Gastroesophageal sphincter (tissue), 3 donors: ENCODE data around the gene AGBL3.

Experiments used
- CTCF ChIP-seq, 4 experiments: fragments of 200-600 bp in 2 of 4; fragments of 450-650 bp in 2 of 4; sonication (generic) in 1 of 4; IDR thresholded peaks; one replicate each; pipeline ENCODE4 v1.5.1; 2017 to 2019; ENCODE audit warnings: antibody characterized with exemption in 4 of 4, mild to moderate bottlenecking in 2 of 4, moderate library complexity in 2 of 4
- POLR2A ChIP-seq, 2 donors: fragments of 450-650 bp; IDR thresholded peaks; one replicate each; pipeline ENCODE4 v1.6.1; 2017; ENCODE audit warnings: antibody characterized with exemption in 2 of 2, mild to moderate bottlenecking in 2 of 2, moderate library complexity in 1 of 2

DNA sequence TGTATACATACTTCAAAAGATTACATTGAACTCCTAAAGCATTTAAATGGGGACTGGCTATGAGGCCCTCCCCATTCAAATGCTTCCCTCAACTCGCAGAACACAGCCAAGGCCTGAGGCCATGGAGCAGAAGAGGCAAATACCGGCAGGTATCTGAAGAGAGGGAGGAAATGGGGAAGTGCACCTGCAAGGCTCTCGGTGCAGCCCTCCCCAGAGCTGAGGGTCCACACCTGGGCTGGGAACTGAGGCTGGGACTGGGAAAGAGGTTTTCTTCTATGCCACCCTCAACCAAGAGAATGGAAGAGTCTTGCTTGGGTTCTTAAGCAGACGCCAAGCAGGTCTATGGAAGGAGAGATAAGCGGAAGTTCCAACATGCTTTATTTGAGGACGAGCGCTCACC, 197.2 kb downstream of the AGBL3 start:
- no peak for TF ChIP-seq CTCF (IDR thresholded peaks at IDR 0.05)
- no peak for TF ChIP-seq POLR2A (IDR thresholded peaks at IDR 0.05)
